Ishikawa (cell line): ENCODE data around the gene CCDC180.

Experiments
- CEBPB ChIP-seq: IDR thresholded peaks from 2 replicates; pipeline ENCODE4 v1.6.1; 2012
- CREB1 ChIP-seq: IDR thresholded peaks from 2 replicates; pipeline ENCODE4 v1.6.1; 2012; ENCODE audit warnings: low read depth
- EGR1 ChIP-seq: IDR thresholded peaks from 2 replicates; pipeline ENCODE4 v1.6.1; 2012
- EP300 ChIP-seq: IDR thresholded peaks from 2 replicates; pipeline ENCODE4 v1.6.1; 2012; ENCODE audit warnings: borderline replicate concordance
- FOXM1 ChIP-seq: IDR thresholded peaks from 2 replicates; pipeline ENCODE4 v1.6.1; 2012; ENCODE audit warnings: low read depth, borderline replicate concordance
- MAX ChIP-seq: IDR thresholded peaks from 2 replicates; pipeline ENCODE4 v1.6.1; 2012
- RAD21 ChIP-seq: IDR thresholded peaks from 2 replicates; pipeline ENCODE4 v1.6.1; 2012; ENCODE audit warnings: low read depth
- TEAD4 ChIP-seq: IDR thresholded peaks from 2 replicates; pipeline ENCODE4 v1.6.1; 2012
- USF1 ChIP-seq: IDR thresholded peaks from 2 replicates; pipeline ENCODE4 v1.6.1; 2012
- YY1 ChIP-seq: IDR thresholded peaks from 2 replicates; pipeline ENCODE4 v1.6.1; 2012; ENCODE audit warnings: low read depth

CCDC180 gene

GRCh38 chr9:97349400-97349799 is 41.9 kb downstream of the CCDC180 start:
- TF ChIP-seq FOXM1 (no peak), USF1 (no peak), EP300 (no peak), RAD21 (no peak), CEBPB (no peak), MAX (no peak)

- TF ChIP-seq CREB1 = no peak
Measured at GRCh38 chr9:97354637-97355036, 47.2 kb downstream of the CCDC180 start.

GRCh38 chr9:97357056-97357455 is 49.6 kb downstream of the CCDC180 start:
- TF ChIP-seq FOXM1 = no peak
- no peak for TF ChIP-seq TEAD4
- TF ChIP-seq YY1 = no peak
- TF ChIP-seq CREB1 = no peak
- no peak for TF ChIP-seq RAD21
- TF ChIP-seq EGR1 = no peak
